Parathyroid adenoma (tissue), 2 donors: Measurements from ENCODE around the gene TMEM131.
"Not testable (repeated sequence)": the region's sequence is repeated elsewhere in the genome, so short reads cannot be mapped to it uniquely, and the experiment has no call there.

ENCODE experiments used
- H2AFZ ChIP-seq: fragments of 300-600 bp; sonication (generic); one replicate; pipeline ENCODE4 v1.7.0; 2017; ENCODE audit warnings: antibody characterized with exemption, mild to moderate bottlenecking
- H3K27ac ChIP-seq: fragments of 300-600 bp; sonication (generic); one replicate; pipeline ENCODE4 v1.7.0; 2017
- H3K27me3 ChIP-seq: fragments of 300-600 bp; sonication (generic); one replicate; pipeline ENCODE4 v1.7.0; 2017; ENCODE audit warnings: low read length; ENCODE audit not compliant: control insufficient read depth, insufficient read depth
- H3K36me3 ChIP-seq: fragments of 300-600 bp; sonication (generic); one replicate; pipeline ENCODE4 v1.7.0; 2017; ENCODE audit warnings: low read length; ENCODE audit not compliant: control insufficient read depth, insufficient read depth
- H3K4me1 ChIP-seq: fragments of 300-600 bp; sonication (generic); one replicate; pipeline ENCODE4 v1.7.0; 2017; ENCODE audit warnings: control low read depth
- H3K4me2 ChIP-seq: fragments of 300-600 bp; sonication (generic); one replicate; pipeline ENCODE4 v1.7.0; 2017; ENCODE audit warnings: low read length
- H3K4me3 ChIP-seq: fragments of 300-600 bp; sonication (generic); one replicate; pipeline ENCODE4 v1.7.0; 2017; ENCODE audit warnings: low read depth, low read length
- H3K79me2 ChIP-seq: fragments of 300-600 bp; sonication (generic); one replicate; pipeline ENCODE4 v1.7.0; 2017; ENCODE audit warnings: control low read depth
- H3K9ac ChIP-seq: fragments of 300-600 bp; sonication (generic); one replicate; pipeline ENCODE4 v1.7.0; 2017; ENCODE audit warnings: mild to moderate bottlenecking
- H3K9me3 ChIP-seq: fragments of 300-600 bp; sonication (generic); one replicate; pipeline ENCODE4 v1.7.0; 2017; ENCODE audit warnings: low read length; ENCODE audit not compliant: control insufficient read depth
- CTCF ChIP-seq: fragments of 300-600 bp; sonication (generic); IDR thresholded peaks from one replicate; pipeline ENCODE4 v1.7.0; 2017; ENCODE audit warnings: antibody characterized with exemption, mild to moderate bottlenecking
- donor health status: primary hyperparathyroidism.

Gene TMEM131

GRCh38 chr2:97906307-97906706 lies 89.4 kb downstream of the TMEM131 start:
- no peaks in the 10 kb centered on the region for H3K9me3 ChIP-seq

DNA sequence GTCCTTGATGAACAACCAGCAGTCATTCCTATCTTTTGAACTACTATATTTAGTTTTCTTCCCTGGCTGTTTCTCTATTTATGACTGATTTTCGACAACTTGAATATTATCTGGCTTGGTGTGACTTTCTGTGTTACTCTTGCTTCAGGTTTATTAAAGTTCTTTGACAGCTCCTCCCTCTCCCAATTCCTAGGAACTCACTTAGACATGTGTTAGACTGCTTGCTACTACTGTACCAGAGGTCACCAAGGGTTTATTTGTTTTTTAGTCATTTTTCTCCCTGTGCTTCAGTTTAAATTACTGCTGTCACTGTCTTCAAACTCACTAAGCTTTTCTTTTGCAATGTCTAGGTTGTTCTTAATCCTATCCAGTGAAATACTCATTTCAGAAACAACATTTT lies 90.5 kb downstream of the TMEM131 start:
- TF ChIP-seq CTCF = no peak
- H3K79me2 ChIP-seq = peaks cover 4% of the 10 kb centered on the region

More at GRCh38 chr2:97906307-97906706, 89.4 kb downstream of the TMEM131 start:
- no peak overlapping the region for H3K4me3 ChIP-seq
- H3K36me3 ChIP-seq = no peaks in the 10 kb centered on the region
- no peaks in the 10 kb centered on the region for H3K27me3 ChIP-seq
- no peak overlapping the region for H3K27ac ChIP-seq
- TF ChIP-seq CTCF = no peak
- no peak overlapping the region for H3K9ac ChIP-seq
- H3K4me2 ChIP-seq = no peak overlapping the region
- H2AFZ ChIP-seq = no peak overlapping the region
- H3K4me1 ChIP-seq = peaks cover 20% of the 10 kb centered on the region
- H3K79me2 ChIP-seq = peaks cover 4% of the 10 kb centered on the region

GRCh38 chr2:97901862-97902261 lies 93.9 kb downstream of the TMEM131 start:
- H3K4me2 ChIP-seq = no peak overlapping the region
- H3K79me2 ChIP-seq = peaks cover 4% of the 10 kb centered on the region
- peaks cover 21% of the 10 kb centered on the region for H3K4me1 ChIP-seq
- no peaks in the 10 kb centered on the region for H3K27me3 ChIP-seq
- H3K36me3 ChIP-seq = no peaks in the 10 kb centered on the region
- H3K27ac ChIP-seq = no peak overlapping the region
- no peak overlapping the region for H3K4me3 ChIP-seq
- TF ChIP-seq CTCF = no peak
- H3K9me3 ChIP-seq = no peaks in the 10 kb centered on the region
- no peak overlapping the region for H2AFZ ChIP-seq
- no peak overlapping the region for H3K9ac ChIP-seq

More for the DNA sequence above, 90.5 kb downstream of the TMEM131 start:
- Histone ChIP-seq H3K27ac (no peak overlapping the region), H2AFZ (no peak overlapping the region), H3K36me3 (no peaks in the 10 kb centered on the region), H3K4me1 (peaks cover 20% of the 10 kb centered on the region), H3K4me3 (no peak overlapping the region), H3K9ac (no peak overlapping the region), H3K9me3 (no peaks in the 10 kb centered on the region), H3K27me3 (no peaks in the 10 kb centered on the region), H3K4me2 (no peak overlapping the region)

GRCh38 chr2:97900806-97901205 lies 94.9 kb downstream of the TMEM131 start:
- no peak for TF ChIP-seq CTCF
- no peak overlapping the region for H3K4me2 ChIP-seq
- no peaks in the 10 kb centered on the region for H3K9me3 ChIP-seq
- H3K27ac ChIP-seq = no peak overlapping the region
- H3K9ac ChIP-seq = no peak overlapping the region
- H3K36me3 ChIP-seq = no peaks in the 10 kb centered on the region
- H3K4me3 ChIP-seq = no peak overlapping the region
- H2AFZ ChIP-seq = no peak overlapping the region
- H3K4me1 ChIP-seq = peaks cover 13% of the 10 kb centered on the region
- peaks cover 4% of the 10 kb centered on the region for H3K79me2 ChIP-seq
- no peaks in the 10 kb centered on the region for H3K27me3 ChIP-seq

DNA sequence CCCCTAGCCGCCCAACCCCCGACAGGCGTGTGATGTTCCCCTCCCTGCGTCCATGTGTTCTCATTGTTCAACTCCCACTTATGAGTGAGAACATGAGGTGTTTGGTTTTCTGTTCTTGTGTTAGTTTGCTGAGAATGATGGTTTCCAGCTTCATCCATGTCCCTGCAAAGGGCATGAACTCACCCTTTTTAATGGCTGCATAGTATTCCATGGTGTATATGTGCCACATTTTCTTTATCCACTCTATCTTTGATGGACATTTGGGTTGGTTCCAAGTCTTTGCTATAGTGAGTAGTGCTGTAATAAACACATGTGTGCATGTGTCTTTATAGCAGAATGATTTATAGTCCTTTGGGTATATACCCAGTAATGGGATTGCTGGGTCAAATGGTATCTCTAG lies 102.7 kb downstream of the TMEM131 start:
- not testable (repeated sequence) for H2AFZ ChIP-seq, H3K4me2 ChIP-seq, H3K4me3 ChIP-seq, H3K9me3 ChIP-seq, H3K27me3 ChIP-seq, H3K79me2 ChIP-seq, H3K4me1 ChIP-seq, H3K9ac ChIP-seq, H3K27ac ChIP-seq, H3K36me3 ChIP-seq
